ENCODE data around the gene KLK6.

- TF ChIP-seq POLR2A (IDR thresholded peaks at IDR 0.05) = no peak
- no peak for TF ChIP-seq CTCF (IDR thresholded peaks at IDR 0.05)
These were observed 24.7 kb upstream of the KLK6 start for GRCh38 chr19:50994129-50994528.
